Activated CD4-positive, alpha-beta T cell treated with anti-CD3 and anti-CD28 coated beads, Interleukin-2, amount 10 ng/mL, durations not matched to agents 7 days and 5 days (primary cell): ENCODE measurements around the gene TBC1D24. TPM values are rescaled to one million over a fixed set of nuclear protein-coding genes. Genes with fewer than 3 reads are reported as not detected.

Experiments
- CTCF ChIA-PET: fragments of 350-600 bp; sonication (Branson Sonifier 250); formaldehyde crosslinking; loops from one replicate; lab custom pipeline; 2021; ENCODE audit warnings: antibody characterized with exemption; lab: Charles Lee
- POLR2A ChIA-PET: fragments of 350-600 bp; sonication (Branson Sonifier 250); formaldehyde crosslinking; loops from one replicate; lab custom pipeline; 2021; ENCODE audit warnings: antibody characterized with exemption; lab: Charles Lee
- DNase-seq: peaks from one replicate; pipeline ENCODE4 v3.0.0-alpha.2; 2020
- H3K27ac Mint-ChIP-seq: one replicate; pipeline ENCODE4 v1.8.0; 2021; ENCODE audit warnings: mild to moderate bottlenecking, moderate library complexity, mixed read lengths
- H3K27me3 Mint-ChIP-seq: one replicate; pipeline ENCODE4 v1.8.0; 2021; ENCODE audit warnings: mixed read lengths
- H3K36me3 Mint-ChIP-seq: one replicate; pipeline ENCODE4 v1.8.0; 2021; ENCODE audit warnings: low read depth, mixed read lengths
- H3K4me1 Mint-ChIP-seq: one replicate; pipeline ENCODE4 v1.8.0; 2021; ENCODE audit warnings: mixed read lengths
- H3K4me3 Mint-ChIP-seq: one replicate; pipeline ENCODE4 v1.8.0; 2021; ENCODE audit warnings: mild to moderate bottlenecking, moderate library complexity, mixed read lengths
- H3K9me3 Mint-ChIP-seq: one replicate; pipeline ENCODE4 v1.8.0; 2021; ENCODE audit warnings: mixed read lengths
- total RNA-seq, 2 experiments: library from RNA; stranded (reverse); gene quantifications; one replicate each; pipeline ENCODE4 v1.2.3, GENCODE V29; 2021

The TBC1D24 gene
- total RNA-seq, 2 experiments from 2014 or later, result 8.1 TPM

- ChIA-PET CTCF (interaction anchor here (2.4 kb wide), 1 partner anchor 13 kb away, joined by 9 read pairs; no protein-coding TSS in a partner anchor), POLR2A (no interaction called here)
- peak; percentile 92 for DNase-seq
- peaks cover 7% of the 10 kb centered on the region for H3K36me3 Mint-ChIP-seq
- no peaks in the 10 kb centered on the region for H3K27me3 Mint-ChIP-seq
- H3K4me1 Mint-ChIP-seq, result peaks cover 49% of the 10 kb centered on the region
- H3K4me3 Mint-ChIP-seq, result peak within 1 kb of the TSS; percentile 92
- H3K9me3 Mint-ChIP-seq, result no peaks in the 10 kb centered on the region
- peak within 1 kb of the TSS; percentile 96 for H3K27ac Mint-ChIP-seq
Measured at GRCh38 chr16:2513405-2514332, 38.7 kb downstream of the TBC1D24 start, which contains the start of gene ATP6V0C. Gene ATP6V0C (plus strand): TSS chr16:2513952. CDS start chr16:2514104, 152 bp downstream.

GRCh38 chr16:2514333-2515179 lies 39.6 kb downstream of the TBC1D24 start:
- H3K36me3 Mint-ChIP-seq, result peaks cover 11% of the 10 kb centered on the region
- CTCF ChIA-PET, result no interaction called here
- POLR2A ChIA-PET, result no interaction called here
- peaks cover 53% of the 10 kb centered on the region for H3K4me1 Mint-ChIP-seq
- DNase-seq, result peak; percentile 41
- H3K4me3 Mint-ChIP-seq, result peak overlapping the region; percentile 92
- no peaks in the 10 kb centered on the region for H3K27me3 Mint-ChIP-seq
- H3K27ac Mint-ChIP-seq, result peak overlapping the region; percentile 96
- H3K9me3 Mint-ChIP-seq, result no peaks in the 10 kb centered on the region

- peaks cover 15% of the 10 kb centered on the region for H3K36me3 Mint-ChIP-seq
- H3K9me3 Mint-ChIP-seq, result no peaks in the 10 kb centered on the region
- H3K27ac Mint-ChIP-seq, result peak overlapping the region; percentile 96
- ChIA-PET POLR2A (no interaction called here), CTCF (interaction anchor here (0.6 to 1.4 kb wide), 3 partner anchors 8 to 29 kb away, joined by 3 to 4 read pairs (median 4); no protein-coding TSS in a partner anchor)
- H3K4me3 Mint-ChIP-seq, result peak overlapping the region; percentile 92
- DNase-seq, result no peak
- peaks cover 52% of the 10 kb centered on the region for H3K4me1 Mint-ChIP-seq
- H3K27me3 Mint-ChIP-seq, result no peaks in the 10 kb centered on the region
Measured at GRCh38 chr16:2515180-2515851, 40.4 kb downstream of the TBC1D24 start.

GRCh38 chr16:2516391-2517240 lies 41.7 kb downstream of the TBC1D24 start:
- DNase-seq, result no peak
- Mint-ChIP-seq H3K36me3 (peaks cover 16% of the 10 kb centered on the region), H3K4me3 (peak overlapping the region; percentile 92), H3K4me1 (peaks cover 59% of the 10 kb centered on the region), H3K27me3 (no peaks in the 10 kb centered on the region), H3K27ac (peak overlapping the region; percentile 96), H3K9me3 (no peaks in the 10 kb centered on the region)
- ChIA-PET POLR2A (no interaction called here), CTCF (interaction anchor here (0.6 to 1.4 kb wide), 3 partner anchors 9 to 375 kb away, joined by 3 to 4 read pairs (median 4); no protein-coding TSS in a partner anchor)

GRCh38 chr16:2517954-2518605 lies 43.2 kb downstream of the TBC1D24 start:
- CTCF ChIA-PET, result interaction anchor here (0.9 to 1.2 kb wide), 2 partner anchors 13 to 17 kb away, joined by 3 read pairs; partner anchors contain the start of gene CEMP1
- H3K36me3 Mint-ChIP-seq, result peaks cover 18% of the 10 kb centered on the region
- peaks cover 53% of the 10 kb centered on the region for H3K4me1 Mint-ChIP-seq
- no peaks in the 10 kb centered on the region for H3K9me3 Mint-ChIP-seq
- POLR2A ChIA-PET, result no interaction called here
- no peak overlapping the region for H3K27ac Mint-ChIP-seq
- H3K27me3 Mint-ChIP-seq, result no peaks in the 10 kb centered on the region
- no peak for DNase-seq
- no peak overlapping the region for H3K4me3 Mint-ChIP-seq

- POLR2A ChIA-PET, result no interaction called here
- H3K4me1 Mint-ChIP-seq, result peaks cover 49% of the 10 kb centered on the region
- H3K27me3 Mint-ChIP-seq, result no peaks in the 10 kb centered on the region
- peaks cover 25% of the 10 kb centered on the region for H3K36me3 Mint-ChIP-seq
- peak overlapping the region; percentile 82 for H3K27ac Mint-ChIP-seq
- no peak for DNase-seq
- H3K4me3 Mint-ChIP-seq, result peak overlapping the region; percentile 66
- H3K9me3 Mint-ChIP-seq, result no peaks in the 10 kb centered on the region
- CTCF ChIA-PET, result interaction anchor here (0.9 to 2.1 kb wide), 4 partner anchors 12 to 179 kb away, joined by 3 to 7 read pairs (median 4); partner anchors contain the start of genes ABCA3 and CEMP1
Measured at GRCh38 chr16:2518823-2519710, 44.1 kb downstream of the TBC1D24 start.

GRCh38 chr16:2519711-2520080 lies 44.8 kb downstream of the TBC1D24 start:
- no peak for DNase-seq
- H3K27me3 Mint-ChIP-seq, result no peaks in the 10 kb centered on the region
- peak overlapping the region; percentile 66 for H3K4me3 Mint-ChIP-seq
- CTCF ChIA-PET, result interaction anchor here (0.5 to 2.1 kb wide), 6 partner anchors 9 to 809 kb away, joined by 3 to 7 read pairs (median 4); partner anchors contain the start of gene ABCA3
- H3K27ac Mint-ChIP-seq, result peak overlapping the region; percentile 95
- POLR2A ChIA-PET, result interaction anchor here (0.7 to 1.6 kb wide), 2 partner anchors 13 to 82 kb away, joined by 3 to 7 read pairs; no protein-coding TSS in a partner anchor
- H3K9me3 Mint-ChIP-seq, result no peaks in the 10 kb centered on the region
- H3K36me3 Mint-ChIP-seq, result peaks cover 30% of the 10 kb centered on the region
- H3K4me1 Mint-ChIP-seq, result peaks cover 53% of the 10 kb centered on the region

- peaks cover 32% of the 10 kb centered on the region for H3K36me3 Mint-ChIP-seq
- DNase-seq, result peak; percentile 91
- H3K27me3 Mint-ChIP-seq, result no peaks in the 10 kb centered on the region
- H3K4me3 Mint-ChIP-seq, result peak within 1 kb of the TSS; percentile 84
- CTCF ChIA-PET, result interaction anchor here (0.5 to 2.1 kb wide), 9 partner anchors 9 to 810 kb away, joined by 3 to 7 read pairs (median 3); partner anchors contain the start of gene ABCA3
- H3K4me1 Mint-ChIP-seq, result peaks cover 50% of the 10 kb centered on the region
- no peaks in the 10 kb centered on the region for H3K9me3 Mint-ChIP-seq
- POLR2A ChIA-PET, result interaction anchor here (0.7 to 1.6 kb wide), 3 partner anchors 11 to 83 kb away, joined by 3 to 7 read pairs (median 4); partner anchors contain the start of gene CEMP1
- H3K27ac Mint-ChIP-seq, result peak within 1 kb of the TSS; percentile 95
Measured at GRCh38 chr16:2520097-2520783, 45.3 kb downstream of the TBC1D24 start, which contains the start of gene AMDHD2. Gene AMDHD2 (plus strand): TSS chr16:2520371. CDS start chr16:2520459, 88 bp downstream.

GRCh38 chr16:2520784-2521531 lies 46.0 kb downstream of the TBC1D24 start:
- peak; percentile 72 for DNase-seq
- Mint-ChIP-seq H3K4me3 (peak overlapping the region; percentile 84), H3K36me3 (peaks cover 32% of the 10 kb centered on the region), H3K27me3 (no peaks in the 10 kb centered on the region), H3K4me1 (peaks cover 42% of the 10 kb centered on the region), H3K27ac (peak overlapping the region; percentile 95), H3K9me3 (no peaks in the 10 kb centered on the region)
- ChIA-PET POLR2A (interaction anchor here (1.2 to 1.6 kb wide), 2 partner anchors 10 to 12 kb away, joined by 4 to 7 read pairs; partner anchors contain the start of gene CEMP1), CTCF (interaction anchor here (0.9 to 2.1 kb wide), 4 partner anchors 11 to 181 kb away, joined by 3 to 7 read pairs (median 4); partner anchors contain the start of gene ABCA3)
